OCI-LY7 (cell line): ENCODE data around the gene NIT1.

ENCODE experiments used
- EZH2phosphoT487 ChIP-seq: fragments of 200-600 bp; sonication (generic); IDR thresholded peaks from 2 replicates; pipeline ENCODE4 v1.6.1; 2018; ENCODE audit warnings: low read depth, borderline replicate concordance, mild to moderate bottlenecking, mixed run types, antibody characterized with exemption, low read length, moderate library complexity, mixed read lengths
- TF ChIP-seq, protein P1 (sequence below): fragments of 200-600 bp; sonication (generic); conservative IDR thresholded peaks from 2 replicates; pipeline ENCODE4 v1.5.1; 2014; ENCODE audit warnings: mild to moderate bottlenecking, antibody characterized with exemption, low read length, moderate library complexity, mixed read lengths

DNA sequence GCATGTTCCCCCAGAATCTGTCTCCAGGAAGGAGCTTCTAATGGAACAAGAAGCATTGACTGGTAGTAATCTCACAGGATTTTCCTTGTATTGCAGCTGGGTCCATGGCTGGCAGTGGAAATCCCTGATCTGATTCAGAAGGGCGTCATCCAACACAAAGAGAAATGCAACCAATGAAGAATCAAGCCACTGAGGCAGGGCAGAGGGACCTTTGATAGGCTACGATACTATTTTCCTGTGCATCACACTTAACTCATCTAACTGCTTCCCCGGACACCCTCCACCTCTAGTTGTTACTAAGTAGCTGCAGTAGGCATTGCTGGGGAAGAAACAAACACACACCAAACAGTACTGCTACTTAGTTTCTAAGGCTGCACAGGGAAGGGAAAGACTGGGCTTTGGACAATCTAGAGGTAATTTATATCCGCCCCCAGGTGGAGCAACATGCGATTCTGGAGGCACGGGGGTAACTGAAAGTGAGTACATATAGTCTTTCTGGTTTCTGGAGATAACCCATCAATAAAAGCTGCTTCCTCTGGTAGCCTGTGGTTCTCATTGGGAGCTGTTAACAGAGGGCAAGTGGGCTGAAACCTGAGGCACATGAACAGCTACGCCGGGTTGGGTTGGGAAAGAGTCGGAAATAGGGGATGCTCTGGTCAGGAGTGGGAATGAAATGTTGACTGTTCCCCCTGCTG lies 40.6 kb downstream of the NIT1 start:
- TF ChIP-seq, protein P1, sequence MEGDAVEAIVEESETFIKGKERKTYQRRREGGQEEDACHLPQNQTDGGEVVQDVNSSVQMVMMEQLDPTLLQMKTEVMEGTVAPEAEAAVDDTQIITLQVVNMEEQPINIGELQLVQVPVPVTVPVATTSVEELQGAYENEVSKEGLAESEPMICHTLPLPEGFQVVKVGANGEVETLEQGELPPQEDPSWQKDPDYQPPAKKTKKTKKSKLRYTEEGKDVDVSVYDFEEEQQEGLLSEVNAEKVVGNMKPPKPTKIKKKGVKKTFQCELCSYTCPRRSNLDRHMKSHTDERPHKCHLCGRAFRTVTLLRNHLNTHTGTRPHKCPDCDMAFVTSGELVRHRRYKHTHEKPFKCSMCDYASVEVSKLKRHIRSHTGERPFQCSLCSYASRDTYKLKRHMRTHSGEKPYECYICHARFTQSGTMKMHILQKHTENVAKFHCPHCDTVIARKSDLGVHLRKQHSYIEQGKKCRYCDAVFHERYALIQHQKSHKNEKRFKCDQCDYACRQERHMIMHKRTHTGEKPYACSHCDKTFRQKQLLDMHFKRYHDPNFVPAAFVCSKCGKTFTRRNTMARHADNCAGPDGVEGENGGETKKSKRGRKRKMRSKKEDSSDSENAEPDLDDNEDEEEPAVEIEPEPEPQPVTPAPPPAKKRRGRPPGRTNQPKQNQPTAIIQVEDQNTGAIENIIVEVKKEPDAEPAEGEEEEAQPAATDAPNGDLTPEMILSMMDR, result no peak
- TF ChIP-seq EZH2phosphoT487, result no peak
